ENCODE results near the gene CERS6. TPM values are rescaled to one million over a fixed set of nuclear protein-coding genes. Genes with fewer than 3 reads are reported as not detected.

The CERS6 gene
- total RNA-seq, 1 donor from 2014 or later, result 36.4 TPM

DNA sequence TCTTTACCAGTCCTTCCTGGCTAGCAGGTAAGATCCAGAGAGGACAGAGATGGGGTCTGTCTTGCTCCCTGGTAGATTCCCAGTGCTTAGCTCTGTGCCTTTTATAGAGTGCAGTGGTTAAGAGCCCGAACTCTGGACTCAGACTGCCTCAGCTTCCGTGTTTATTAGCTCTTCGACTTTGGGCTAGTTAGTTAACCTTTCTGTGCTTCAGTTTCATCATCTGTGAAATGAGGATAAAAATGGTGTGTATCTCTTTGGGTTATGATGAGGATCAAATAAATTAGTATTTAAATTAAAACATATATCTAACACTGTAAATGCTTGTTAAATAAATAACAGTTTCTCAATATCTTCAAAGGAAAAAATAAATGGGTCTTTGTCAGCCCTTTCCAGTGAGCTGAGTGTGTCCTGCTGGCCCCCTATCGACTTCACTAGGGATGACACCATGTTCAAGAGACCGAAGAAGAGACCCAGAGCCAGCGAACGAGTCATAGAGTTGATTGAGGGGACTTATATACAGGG lies 38.2 kb downstream of the CERS6 start:
- peak; percentile 34 for DNase-seq (ENCODE audit: low spot score)
- Mint-ChIP-seq H3K27me3 (ENCODE audit: unreplicated experiment) (peaks cover 6% of the 10 kb centered on the region), H3K4me1 (ENCODE audit: unreplicated experiment) (peaks cover 41% of the 10 kb centered on the region), H3K27ac (ENCODE audit: unreplicated experiment) (no peak overlapping the region), H3K36me3 (ENCODE audit: low read depth, unreplicated experiment) (peaks cover 8% of the 10 kb centered on the region), H3K9me3 (ENCODE audit: unreplicated experiment) (no peaks in the 10 kb centered on the region), H3K4me3 (ENCODE audit: unreplicated experiment) (no peak overlapping the region)
- TF ChIP-seq, protein P1, sequence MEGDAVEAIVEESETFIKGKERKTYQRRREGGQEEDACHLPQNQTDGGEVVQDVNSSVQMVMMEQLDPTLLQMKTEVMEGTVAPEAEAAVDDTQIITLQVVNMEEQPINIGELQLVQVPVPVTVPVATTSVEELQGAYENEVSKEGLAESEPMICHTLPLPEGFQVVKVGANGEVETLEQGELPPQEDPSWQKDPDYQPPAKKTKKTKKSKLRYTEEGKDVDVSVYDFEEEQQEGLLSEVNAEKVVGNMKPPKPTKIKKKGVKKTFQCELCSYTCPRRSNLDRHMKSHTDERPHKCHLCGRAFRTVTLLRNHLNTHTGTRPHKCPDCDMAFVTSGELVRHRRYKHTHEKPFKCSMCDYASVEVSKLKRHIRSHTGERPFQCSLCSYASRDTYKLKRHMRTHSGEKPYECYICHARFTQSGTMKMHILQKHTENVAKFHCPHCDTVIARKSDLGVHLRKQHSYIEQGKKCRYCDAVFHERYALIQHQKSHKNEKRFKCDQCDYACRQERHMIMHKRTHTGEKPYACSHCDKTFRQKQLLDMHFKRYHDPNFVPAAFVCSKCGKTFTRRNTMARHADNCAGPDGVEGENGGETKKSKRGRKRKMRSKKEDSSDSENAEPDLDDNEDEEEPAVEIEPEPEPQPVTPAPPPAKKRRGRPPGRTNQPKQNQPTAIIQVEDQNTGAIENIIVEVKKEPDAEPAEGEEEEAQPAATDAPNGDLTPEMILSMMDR (IDR thresholded peaks at IDR 0.05; ENCODE audit: unreplicated experiment), result peak; percentile 59

DNA sequence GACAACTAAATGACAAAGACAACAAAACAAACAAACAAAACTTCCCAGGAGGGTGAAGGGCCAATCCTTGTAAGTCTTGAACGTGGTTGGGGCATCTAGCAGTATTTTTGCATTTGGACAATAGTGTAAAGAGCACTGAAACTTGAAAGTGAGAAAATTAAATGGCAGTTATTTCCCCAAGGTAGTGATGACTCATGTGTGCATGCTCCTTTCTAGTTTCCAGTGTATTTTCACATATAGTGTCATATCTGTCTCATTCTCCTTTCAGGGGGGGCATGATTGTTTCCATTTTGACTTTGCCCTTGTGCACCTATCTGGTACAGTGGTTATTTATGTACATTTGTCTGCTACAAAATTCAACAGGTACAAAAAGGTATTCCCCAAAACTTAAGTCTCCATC lies 39.5 kb downstream of the CERS6 start:
- DNase-seq (ENCODE audit: low spot score), result no peak
- H3K4me1 Mint-ChIP-seq (ENCODE audit: unreplicated experiment), result peaks cover 33% of the 10 kb centered on the region

DNA sequence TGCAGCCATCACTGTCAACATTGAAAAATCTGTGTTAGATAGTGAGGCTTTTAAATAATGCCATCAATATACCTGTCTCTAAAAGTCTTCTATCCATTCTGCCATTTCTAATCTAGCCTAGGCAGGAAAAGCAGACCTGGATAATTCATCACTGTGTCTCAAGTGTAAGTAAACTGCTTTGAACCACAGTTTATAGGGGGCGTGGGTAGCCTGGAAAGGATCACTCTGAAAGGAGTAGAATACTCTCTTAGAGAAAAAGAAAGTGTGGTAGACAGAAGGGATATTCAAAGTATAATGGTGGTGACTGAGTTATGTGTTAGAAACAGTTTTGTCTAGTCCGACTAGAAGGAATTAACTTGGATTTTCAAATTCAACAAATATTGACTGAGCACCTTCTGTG lies 40.8 kb downstream of the CERS6 start:
- DNase-seq (ENCODE audit: low spot score), result no peak
- H3K4me1 Mint-ChIP-seq (ENCODE audit: unreplicated experiment), result peaks cover 24% of the 10 kb centered on the region
- peaks cover 6% of the 10 kb centered on the region for H3K27me3 Mint-ChIP-seq (ENCODE audit: unreplicated experiment)
- H3K4me3 Mint-ChIP-seq (ENCODE audit: unreplicated experiment), result no peak overlapping the region
- TF ChIP-seq, protein P1 (IDR thresholded peaks at IDR 0.05; ENCODE audit: unreplicated experiment), result no peak
- H3K9me3 Mint-ChIP-seq (ENCODE audit: unreplicated experiment), result no peaks in the 10 kb centered on the region
- H3K27ac Mint-ChIP-seq (ENCODE audit: unreplicated experiment), result no peak overlapping the region
- peaks cover 8% of the 10 kb centered on the region for H3K36me3 Mint-ChIP-seq (ENCODE audit: low read depth, unreplicated experiment)

More for the DNA sequence above, 39.5 kb downstream of the CERS6 start:
- Mint-ChIP-seq H3K27me3 (ENCODE audit: unreplicated experiment) (peaks cover 6% of the 10 kb centered on the region), H3K27ac (ENCODE audit: unreplicated experiment) (no peak overlapping the region), H3K4me3 (ENCODE audit: unreplicated experiment) (no peak overlapping the region), H3K36me3 (ENCODE audit: low read depth, unreplicated experiment) (peaks cover 8% of the 10 kb centered on the region), H3K9me3 (ENCODE audit: unreplicated experiment) (no peaks in the 10 kb centered on the region)
- TF ChIP-seq, protein P1 (IDR thresholded peaks at IDR 0.05; ENCODE audit: unreplicated experiment), result no peak

DNA sequence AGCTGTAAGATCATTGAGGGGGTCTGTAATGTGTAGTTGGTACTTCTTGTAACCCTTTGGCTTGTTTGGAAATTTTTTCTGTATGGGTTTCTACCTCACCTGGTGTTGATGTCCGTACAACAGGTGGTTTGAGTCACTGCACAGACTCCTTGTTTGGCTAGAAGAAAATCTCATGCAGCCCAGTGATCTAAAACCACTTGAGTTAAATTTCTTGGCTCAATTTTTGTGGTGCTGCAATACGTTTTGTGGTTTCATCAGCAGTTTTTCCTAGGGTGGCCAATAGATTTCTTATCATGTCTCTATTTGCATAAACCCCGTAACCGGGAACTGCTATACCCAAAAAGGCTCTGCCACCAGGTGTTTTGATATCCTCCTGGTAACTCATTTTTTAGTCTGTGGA lies 43.4 kb downstream of the CERS6 start:
- TF ChIP-seq, protein P1 (IDR thresholded peaks at IDR 0.05; ENCODE audit: unreplicated experiment), result no peak
- Mint-ChIP-seq H3K4me1 (ENCODE audit: unreplicated experiment) (peaks cover 18% of the 10 kb centered on the region), H3K36me3 (ENCODE audit: low read depth, unreplicated experiment) (peaks cover 17% of the 10 kb centered on the region), H3K27me3 (ENCODE audit: unreplicated experiment) (no peaks in the 10 kb centered on the region), H3K4me3 (ENCODE audit: unreplicated experiment) (no peak overlapping the region), H3K27ac (ENCODE audit: unreplicated experiment) (no peak overlapping the region), H3K9me3 (ENCODE audit: unreplicated experiment) (no peaks in the 10 kb centered on the region)
- DNase-seq (ENCODE audit: low spot score), result no peak

DNA sequence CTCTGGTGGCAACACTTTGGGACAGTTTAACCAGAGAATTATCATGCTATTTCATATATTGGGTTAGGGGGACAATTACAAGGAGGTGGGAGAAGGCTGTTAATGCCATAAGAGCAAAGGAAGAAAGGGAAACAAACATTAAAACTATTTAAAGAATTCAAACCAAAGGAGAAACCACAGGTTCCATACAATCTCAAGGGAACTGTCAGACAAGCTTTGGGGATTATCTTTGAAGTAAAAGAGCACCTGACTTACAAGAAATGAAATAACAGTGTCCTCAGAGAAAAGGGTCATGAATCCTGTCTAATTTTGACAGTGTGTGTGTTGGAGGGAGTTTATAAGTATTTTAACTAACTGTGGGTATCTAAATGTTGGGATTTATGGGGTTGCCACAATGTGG lies 44.4 kb downstream of the CERS6 start:
- peak overlapping the region; percentile 27 for H3K27ac Mint-ChIP-seq (ENCODE audit: unreplicated experiment)
- no peak for DNase-seq (ENCODE audit: low spot score)
- H3K4me3 Mint-ChIP-seq (ENCODE audit: unreplicated experiment), result no peak overlapping the region

More for the DNA sequence above, 44.4 kb downstream of the CERS6 start:
- Mint-ChIP-seq H3K36me3 (ENCODE audit: low read depth, unreplicated experiment) (peaks cover 16% of the 10 kb centered on the region), H3K4me1 (ENCODE audit: unreplicated experiment) (peaks cover 21% of the 10 kb centered on the region), H3K27me3 (ENCODE audit: unreplicated experiment) (no peaks in the 10 kb centered on the region), H3K9me3 (ENCODE audit: unreplicated experiment) (no peaks in the 10 kb centered on the region)
- TF ChIP-seq, protein P1 (IDR thresholded peaks at IDR 0.05; ENCODE audit: unreplicated experiment), result no peak

Measured in endothelial cell (in vitro differentiated cells).